Body of pancreas (tissue), 4 donors: ENCODE data around the gene PANK1.

Source experiments
- CTCF ChIP-seq, 7 experiments: fragments of 450-650 bp in 4 of 7; fragments of 200-600 bp in 3 of 7; sonication (generic) in 3 of 7; IDR thresholded peaks; one replicate each; pipeline ENCODE4 v1.5.1; 2016 to 2019; ENCODE audit warnings: antibody characterized with exemption in 7 of 7
- POLR2A ChIP-seq, 3 donors: fragments of 450-650 bp; IDR thresholded peaks; one replicate each; pipeline ENCODE4 v1.6.1; 2016; ENCODE audit warnings: antibody characterized with exemption in 3 of 3, mild to moderate bottlenecking in 2 of 3

DNA sequence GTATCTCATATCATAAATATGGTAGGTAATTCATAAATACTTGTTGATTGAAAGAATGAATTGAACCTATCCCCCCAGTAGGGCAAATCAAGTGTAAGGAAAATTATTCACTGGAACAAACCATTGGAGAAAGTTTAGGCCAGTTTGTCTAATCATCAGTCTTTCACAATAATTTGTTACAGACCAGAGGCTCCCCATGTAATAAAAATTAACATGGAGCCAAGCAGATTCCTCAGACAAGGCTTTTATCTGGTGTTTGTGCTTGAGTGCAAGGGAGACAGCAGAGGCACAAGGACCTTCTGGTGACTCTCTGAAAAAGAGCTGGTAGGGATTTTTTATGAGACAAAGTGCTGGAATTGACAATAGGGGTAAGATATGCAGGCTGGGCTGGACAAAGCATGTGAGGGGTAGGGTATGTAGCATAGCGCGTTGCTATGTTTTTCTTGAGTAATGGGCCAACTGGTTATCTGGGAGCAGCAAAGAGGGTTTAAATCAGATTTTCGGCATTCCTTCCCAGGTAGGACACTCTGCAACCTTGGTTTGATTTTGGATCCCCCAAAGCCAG is 7.8 kb upstream of the PANK1 start:
- TF ChIP-seq CTCF (IDR thresholded peaks at IDR 0.05) (no peak), POLR2A (IDR thresholded peaks at IDR 0.05) (no peak)
